ENCODE measurements around the gene AGT. TPM values are rescaled to one million over a fixed set of nuclear protein-coding genes. Genes with fewer than 3 reads are reported as not detected.

Gene AGT
- not detected in 2 replicates for total RNA-seq (2014; rRNA removed; shearing (Covaris generic); ENCODE audit: low replicate concordance)

DNA sequence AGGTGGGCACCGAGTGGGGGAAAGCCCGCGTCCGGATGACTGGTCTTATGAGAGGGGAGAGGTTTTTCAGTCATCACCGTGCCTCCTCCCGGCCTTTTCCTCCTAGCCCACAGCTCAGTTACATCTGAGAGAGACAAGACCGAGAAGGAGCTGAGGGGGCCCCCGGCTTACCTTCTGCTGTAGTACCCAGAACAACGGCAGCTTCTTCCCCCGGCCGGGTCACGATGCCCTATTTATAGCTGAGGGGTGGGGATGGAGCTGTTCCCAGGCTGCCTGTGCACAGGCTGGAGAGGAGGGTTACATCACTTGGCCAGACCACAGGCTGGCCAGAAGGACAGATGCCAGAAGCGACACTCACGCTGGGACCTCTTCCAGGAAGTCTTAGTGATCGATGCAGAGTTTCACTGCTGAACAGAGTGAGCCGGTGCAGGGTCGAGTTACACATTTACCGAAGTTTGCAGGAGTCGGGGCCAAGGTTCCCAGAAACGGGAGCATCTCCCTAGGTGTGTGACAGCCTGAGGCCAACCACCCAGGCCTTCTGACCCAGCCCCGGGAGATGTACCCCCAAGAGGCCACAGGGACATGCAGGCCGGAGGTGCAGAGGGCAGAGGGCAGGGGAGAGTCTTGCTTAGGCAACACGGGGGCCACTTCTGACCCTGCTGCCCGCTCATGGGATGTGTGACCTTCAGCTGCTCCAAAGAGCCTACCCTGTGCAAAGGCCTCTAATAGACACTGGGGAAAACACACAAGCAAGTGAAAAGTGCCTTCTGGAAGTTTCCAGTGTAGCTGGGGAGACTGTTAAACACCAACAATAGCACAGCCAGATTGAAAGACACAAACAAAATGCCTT is at the start of gene AGT:
TSS of gene AGT (minus strand) at position 208 of the 850 bp plus-strand sequence. CDS start 3,299 bp downstream, outside the sequence.
- H2AFZ ChIP-seq (ENCODE audit: low read length) = no peak within 1 kb of the TSS
- H3K9me2 ChIP-seq (replicated peaks; ENCODE audit: insufficient read depth, low read length) = no peaks in the 10 kb centered on the region
- no peak within 1 kb of the TSS for H3K4me3 ChIP-seq (ENCODE audit: low read length)
- H3K27me3 ChIP-seq (ENCODE audit: low read length) = no peaks in the 10 kb centered on the region
- H3K36me3 ChIP-seq (ENCODE audit: insufficient read depth, low read length) = no peaks in the 10 kb centered on the region
- no peaks in the 10 kb centered on the region for H3K9me3 ChIP-seq (ENCODE audit: low read length)
- no peaks in the 10 kb centered on the region for H3K4me1 ChIP-seq (ENCODE audit: low read length)
- H3K9ac ChIP-seq (ENCODE audit: low read length) = no peak within 1 kb of the TSS
- H3K4me2 ChIP-seq (ENCODE audit: low read depth, low read length, poor library complexity, severe bottlenecking) = no peak within 1 kb of the TSS
- no peaks in the 10 kb centered on the region for H4K20me1 ChIP-seq (ENCODE audit: insufficient read depth, low read depth, low read length)
- no peak within 1 kb of the TSS for H3K27ac ChIP-seq (ENCODE audit: low read length)
- DNase-seq = no peak
- no peaks in the 10 kb centered on the region for H3K79me2 ChIP-seq (ENCODE audit: low read length)

DNA sequence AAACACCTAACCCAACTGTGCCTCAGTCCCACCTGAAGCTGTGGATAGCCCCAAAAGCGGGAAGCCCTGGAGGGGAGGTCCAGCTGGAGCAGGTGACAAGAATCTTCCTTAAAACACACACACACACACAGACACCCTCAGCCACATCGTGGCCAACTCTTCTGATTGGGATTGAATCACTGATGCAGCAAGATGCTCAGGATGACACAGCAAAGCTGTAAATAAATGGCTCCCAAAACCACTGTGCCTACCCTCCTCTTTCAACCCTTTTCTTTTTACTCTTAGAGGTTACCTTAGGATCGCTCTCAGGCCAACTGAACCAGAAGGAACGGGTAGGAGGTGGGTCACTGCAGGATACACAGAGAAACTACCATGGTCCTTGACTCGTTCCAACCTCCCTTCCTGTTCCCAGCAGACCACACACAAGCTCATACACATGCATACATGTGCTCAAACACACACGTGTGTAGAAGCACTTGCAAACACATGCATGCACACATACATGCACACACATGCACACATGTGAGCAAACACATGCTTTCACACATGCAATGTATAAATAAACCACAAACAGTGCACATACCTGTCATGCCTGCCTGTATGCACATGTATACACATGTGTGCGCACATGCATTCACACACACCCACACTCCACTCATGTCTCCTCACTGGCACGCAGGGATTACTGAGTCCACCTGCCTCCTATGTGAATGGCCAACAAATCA is 47.7 kb upstream of the AGT start:
- Histone ChIP-seq H3K9ac (ENCODE audit: low read length) (no peak overlapping the region), H3K27ac (ENCODE audit: low read length) (no peak overlapping the region)

GRCh38 chr1:230760360-230760827 is 46.5 kb upstream of the AGT start:
- H3K27me3 ChIP-seq (ENCODE audit: low read length) = no peaks in the 10 kb centered on the region
- H3K9ac ChIP-seq (ENCODE audit: low read length) = no peak overlapping the region
- no peaks in the 10 kb centered on the region for H3K4me1 ChIP-seq (ENCODE audit: low read length)
- H2AFZ ChIP-seq (ENCODE audit: low read length) = no peak overlapping the region
- H3K36me3 ChIP-seq (ENCODE audit: insufficient read depth, low read length) = no peaks in the 10 kb centered on the region
- H3K4me3 ChIP-seq (ENCODE audit: low read length) = no peak overlapping the region
- H3K79me2 ChIP-seq (ENCODE audit: low read length) = no peaks in the 10 kb centered on the region
- H3K4me2 ChIP-seq (ENCODE audit: low read depth, low read length, poor library complexity, severe bottlenecking) = no peak overlapping the region
- H3K9me2 ChIP-seq (replicated peaks; ENCODE audit: insufficient read depth, low read length) = no peaks in the 10 kb centered on the region
- H3K9me3 ChIP-seq (ENCODE audit: low read length) = no peaks in the 10 kb centered on the region
- no peak overlapping the region for H3K27ac ChIP-seq (ENCODE audit: low read length)
- no peak for DNase-seq
- H4K20me1 ChIP-seq (ENCODE audit: insufficient read depth, low read depth, low read length) = no peaks in the 10 kb centered on the region

More for the DNA sequence above, 47.7 kb upstream of the AGT start:
- Histone ChIP-seq H4K20me1 (ENCODE audit: insufficient read depth, low read depth, low read length) (no peaks in the 10 kb centered on the region), H2AFZ (ENCODE audit: low read length) (no peak overlapping the region), H3K9me2 (replicated peaks; ENCODE audit: insufficient read depth, low read length) (no peaks in the 10 kb centered on the region), H3K27me3 (ENCODE audit: low read length) (no peaks in the 10 kb centered on the region), H3K4me1 (ENCODE audit: low read length) (no peaks in the 10 kb centered on the region), H3K36me3 (ENCODE audit: insufficient read depth, low read length) (no peaks in the 10 kb centered on the region), H3K9me3 (ENCODE audit: low read length) (no peaks in the 10 kb centered on the region), H3K79me2 (ENCODE audit: low read length) (no peaks in the 10 kb centered on the region), H3K4me3 (ENCODE audit: low read length) (no peak overlapping the region), H3K4me2 (ENCODE audit: low read depth, low read length, poor library complexity, severe bottlenecking) (no peak overlapping the region)
- no peak for DNase-seq

- DNase-seq = no peak
- Histone ChIP-seq H3K4me1 (ENCODE audit: low read length) (no peaks in the 10 kb centered on the region), H3K4me3 (ENCODE audit: low read length) (no peak overlapping the region), H3K9me3 (ENCODE audit: low read length) (no peaks in the 10 kb centered on the region), H3K4me2 (ENCODE audit: low read depth, low read length, poor library complexity, severe bottlenecking) (no peak overlapping the region), H3K9me2 (replicated peaks; ENCODE audit: insufficient read depth, low read length) (no peaks in the 10 kb centered on the region), H3K9ac (ENCODE audit: low read length) (no peak overlapping the region), H3K27ac (ENCODE audit: low read length) (no peak overlapping the region), H3K79me2 (ENCODE audit: low read length) (no peaks in the 10 kb centered on the region), H3K27me3 (ENCODE audit: low read length) (no peaks in the 10 kb centered on the region), H3K36me3 (ENCODE audit: insufficient read depth, low read length) (no peaks in the 10 kb centered on the region), H4K20me1 (ENCODE audit: insufficient read depth, low read depth, low read length) (no peaks in the 10 kb centered on the region), H2AFZ (ENCODE audit: low read length) (no peak overlapping the region)
These were observed 45.6 kb upstream of the AGT start for GRCh38 chr1:230759369-230760065.

DNA sequence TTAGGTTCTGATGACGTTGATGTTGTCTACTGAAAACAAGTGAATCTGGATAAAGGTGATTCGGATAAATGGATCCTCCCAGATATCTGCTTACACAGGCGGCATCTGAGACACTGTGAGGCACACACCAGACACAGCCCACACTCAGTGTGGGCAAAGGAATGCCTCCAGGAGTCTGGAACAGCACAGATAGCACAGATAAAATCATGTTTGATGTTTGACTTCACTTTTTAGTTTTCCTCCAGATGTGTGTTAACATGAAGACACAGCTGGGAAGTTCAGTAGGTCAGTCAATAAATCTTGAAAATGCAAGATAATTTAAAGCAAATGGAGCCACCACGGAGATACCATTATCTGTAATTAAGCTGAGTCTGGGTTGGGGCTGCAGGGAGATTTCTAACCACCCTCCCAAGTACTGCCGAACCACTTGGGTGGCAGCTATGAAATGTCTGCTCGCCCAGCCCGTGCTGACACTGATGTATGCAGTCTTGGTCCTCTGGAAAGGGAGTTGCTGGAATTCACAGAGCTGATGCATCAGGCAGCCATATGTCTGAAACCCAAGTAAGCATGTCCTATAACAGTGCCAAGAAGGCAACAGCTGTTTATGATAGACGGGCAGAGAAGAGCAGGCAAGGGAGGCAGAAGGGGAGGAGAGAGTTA is 44.9 kb upstream of the AGT start:
- Histone ChIP-seq H3K9me3 (ENCODE audit: low read length) (no peaks in the 10 kb centered on the region), H3K79me2 (ENCODE audit: low read length) (no peaks in the 10 kb centered on the region), H3K4me2 (ENCODE audit: low read depth, low read length, poor library complexity, severe bottlenecking) (no peak overlapping the region), H3K27ac (ENCODE audit: low read length) (no peak overlapping the region), H3K9ac (ENCODE audit: low read length) (no peak overlapping the region), H2AFZ (ENCODE audit: low read length) (no peak overlapping the region), H3K27me3 (ENCODE audit: low read length) (no peaks in the 10 kb centered on the region), H3K36me3 (ENCODE audit: insufficient read depth, low read length) (no peaks in the 10 kb centered on the region), H3K9me2 (replicated peaks; ENCODE audit: insufficient read depth, low read length) (no peaks in the 10 kb centered on the region), H3K4me3 (ENCODE audit: low read length) (no peak overlapping the region), H4K20me1 (ENCODE audit: insufficient read depth, low read depth, low read length) (no peaks in the 10 kb centered on the region), H3K4me1 (ENCODE audit: low read length) (peaks cover under 1% of the 10 kb centered on the region)
- no peak for DNase-seq

- Histone ChIP-seq H3K9ac (ENCODE audit: low read length) (no peak overlapping the region), H3K36me3 (ENCODE audit: insufficient read depth, low read length) (no peaks in the 10 kb centered on the region), H2AFZ (ENCODE audit: low read length) (no peak overlapping the region), H3K9me3 (ENCODE audit: low read length) (no peaks in the 10 kb centered on the region), H3K79me2 (ENCODE audit: low read length) (no peaks in the 10 kb centered on the region), H3K4me1 (ENCODE audit: low read length) (peaks cover 8% of the 10 kb centered on the region), H3K27me3 (ENCODE audit: low read length) (no peaks in the 10 kb centered on the region), H3K9me2 (replicated peaks; ENCODE audit: insufficient read depth, low read length) (no peaks in the 10 kb centered on the region), H4K20me1 (ENCODE audit: insufficient read depth, low read depth, low read length) (no peaks in the 10 kb centered on the region), H3K4me2 (ENCODE audit: low read depth, low read length, poor library complexity, severe bottlenecking) (no peak overlapping the region), H3K27ac (ENCODE audit: low read length) (no peak overlapping the region), H3K4me3 (ENCODE audit: low read length) (no peak overlapping the region)
- DNase-seq = no peak
These were observed 44.2 kb upstream of the AGT start for GRCh38 chr1:230757856-230758708.

DNA sequence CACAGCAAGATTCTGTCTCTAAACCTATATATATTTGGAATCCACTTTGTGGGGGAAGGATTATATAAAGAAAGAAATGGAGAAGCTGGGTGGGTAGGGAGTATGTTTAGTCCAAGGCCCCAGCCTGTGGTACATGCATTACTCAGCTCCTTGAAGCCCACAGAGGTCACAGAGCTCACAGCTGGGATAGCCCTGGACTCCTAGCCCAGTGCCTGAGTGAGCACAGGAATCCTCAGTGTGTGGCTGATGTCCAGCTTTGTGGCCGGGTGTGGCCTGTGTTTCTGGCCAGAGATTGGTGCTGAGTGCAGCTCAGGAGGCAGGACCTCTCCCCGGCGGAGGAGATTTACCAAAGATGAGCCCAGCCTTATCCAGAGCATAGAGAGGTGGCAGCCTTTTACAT is 40.9 kb upstream of the AGT start:
- no peak for DNase-seq
- H3K27ac ChIP-seq (ENCODE audit: low read length) = no peak overlapping the region
- no peak overlapping the region for H3K4me2 ChIP-seq (ENCODE audit: low read depth, low read length, poor library complexity, severe bottlenecking)
- H4K20me1 ChIP-seq (ENCODE audit: insufficient read depth, low read depth, low read length) = no peaks in the 10 kb centered on the region
- no peaks in the 10 kb centered on the region for H3K27me3 ChIP-seq (ENCODE audit: low read length)
- no peak overlapping the region for H3K9ac ChIP-seq (ENCODE audit: low read length)
- H3K36me3 ChIP-seq (ENCODE audit: insufficient read depth, low read length) = no peaks in the 10 kb centered on the region
- H3K4me3 ChIP-seq (ENCODE audit: low read length) = no peak overlapping the region
- no peaks in the 10 kb centered on the region for H3K9me3 ChIP-seq (ENCODE audit: low read length)
- no peaks in the 10 kb centered on the region for H3K9me2 ChIP-seq (replicated peaks; ENCODE audit: insufficient read depth, low read length)
- H2AFZ ChIP-seq (ENCODE audit: low read length) = no peak overlapping the region
- H3K79me2 ChIP-seq (ENCODE audit: low read length) = no peaks in the 10 kb centered on the region
- peaks cover 13% of the 10 kb centered on the region for H3K4me1 ChIP-seq (ENCODE audit: low read length)
